Transverse colon (tissue), 4 donors: ENCODE results near the gene CACNA1I. TPM values are rescaled to one million over a fixed set of nuclear protein-coding genes. Genes with fewer than 3 reads are reported as not detected.
A peak's percentile ranks its signal among the peaks of the same experiment; 100 is the strongest.

ENCODE experiments used
- DNase-seq: peaks from one replicate; pipeline ENCODE4 v3.0.0-alpha.2; 2019
- H3K27ac ChIP-seq, 4 donors: fragments of 200-600 bp; sonication (generic); 2 replicates each; pipeline ENCODE4 v1.5.1; 2016 to 2018; ENCODE audit warnings: inconsistent platforms in 4 of 4
- H3K27me3 ChIP-seq: fragments of 200-600 bp; sonication (generic); 2 replicates; pipeline ENCODE4 v1.5.1; 2017; ENCODE audit warnings: inconsistent platforms
- H3K36me3 ChIP-seq, 4 donors: fragments of 200-600 bp; sonication (generic); 2 replicates each; pipeline ENCODE4 v1.5.1; 2017 to 2019; ENCODE audit warnings: inconsistent platforms in 4 of 4
- H3K4me1 ChIP-seq, 4 donors: fragments of 200-600 bp; sonication (generic); 2 replicates each; pipeline ENCODE4 v1.5.1; 2017 to 2020; ENCODE audit warnings: inconsistent platforms in 4 of 4
- H3K4me3 ChIP-seq, 4 donors: fragments of 200-600 bp; sonication (generic); 1 replicate in 1 of 4; 2 replicates in 3 of 4; pipeline versions ENCODE4 v1.5.1 to v1.6.1; 2017 to 2019; ENCODE audit warnings: inconsistent platforms in 4 of 4
- H3K9me3 ChIP-seq, 2 donors: fragments of 200-600 bp; sonication (generic); 2 replicates each; pipeline ENCODE4 v1.5.1; 2017 to 2019; ENCODE audit warnings: inconsistent platforms in 2 of 2
- CTCF ChIP-seq, 5 experiments: fragments of 200-600 bp in 3 of 5; fragments of 450-650 bp in 2 of 5; sonication (generic) in 3 of 5; IDR thresholded peaks; 1 replicate in 2 of 5; 2 replicates in 3 of 5; pipeline ENCODE4 v1.5.1; 2016 to 2017; ENCODE audit warnings: antibody characterized with exemption in 5 of 5, inconsistent platforms in 3 of 5, mild to moderate bottlenecking in 2 of 5, moderate library complexity in 1 of 5
- EP300 ChIP-seq: sonication (generic); formaldehyde crosslinking; IDR thresholded peaks from one replicate; pipeline ENCODE4 v1.6.1; 2017; ENCODE audit warnings: antibody characterized with exemption, low read depth
- POLR2A ChIP-seq: fragments of 450-650 bp; IDR thresholded peaks from one replicate; pipeline ENCODE4 v1.6.1; 2016; ENCODE audit warnings: antibody characterized with exemption, mild to moderate bottlenecking, moderate library complexity
- POLR2AphosphoS5 ChIP-seq, 3 donors: sonication (generic); formaldehyde crosslinking; IDR thresholded peaks; one replicate each; pipeline ENCODE4 v1.6.1; 2016; ENCODE audit warnings: antibody characterized with exemption in 3 of 3
- WGBS, 2 donors: methylation state at CpG; one replicate each; pipeline ENCODE4 v1.1.5; 2018; ENCODE audit warnings: low coverage in 1 of 2; 5-methylcytosine and 5-hydroxymethylcytosine counted together
- in situ Hi-C, 4 donors: fragments of 200-750 bp; cut with MboI; loops; one replicate each; pipeline versions ENCODE4 v1.15.0 to v1.15.1; 2017; ENCODE audit warnings: low sequenced_read_pairs in 3 of 4, low pct_ligation_motif_present in 1 of 4, low pct_unique_long_range_greater_than_20kb in 1 of 4
- intact Hi-C: fragments of 100-400 bp; cut with DNase I; formaldehyde crosslinking; loops from one replicate; pipeline ENCODE4 v1.15.1; 2023; ENCODE audit warnings: low total_unique reads
- total RNA-seq, 4 donors: library from RNA; depleted of rRNA; stranded (reverse); fragments of >200 nt; gene quantifications; one replicate each; pipeline ENCODE4 v1.1.0, GENCODE V29; 2016

Gene CACNA1I
- total RNA-seq, 4 donors from 2014 or later: 0.14 to 1.1 (median 0.66) TPM

- Histone ChIP-seq H3K4me1 (peaks cover 4 to 7% (median 5%) of the 10 kb centered on the region in 4 donors), H3K36me3 (no peaks in the 10 kb centered on the region), H3K9me3 (no peaks in the 10 kb centered on the region), H3K4me3 (no peak overlapping the region), H3K27ac (no peak overlapping the region), H3K27me3 (peaks cover 37% of the 10 kb centered on the region)
- TF ChIP-seq POLR2AphosphoS5 (IDR thresholded peaks at IDR 0.05): no peak
- no peak for TF ChIP-seq CTCF (IDR thresholded peaks at IDR 0.05)
- no peak for TF ChIP-seq POLR2A
- no peak for TF ChIP-seq EP300
- in situ Hi-C loops (no loop called here), intact Hi-C loops (no loop called here)
- 62 to 73% methylated on average over 5 to 9 of the region's 9 CpGs for WGBS, 2 donors
- DNase-seq: no peak
These were observed 7.6 kb upstream of the CACNA1I start for GRCh38 chr22:39562839-39563489.

- H3K4me1 ChIP-seq: no peaks in the 10 kb centered on the region
- no peak for DNase-seq
- intact Hi-C loops: no loop called here
- no peaks in the 10 kb centered on the region for H3K9me3 ChIP-seq
- H3K4me3 ChIP-seq: no peak overlapping the region
- no peak for TF ChIP-seq EP300
- no peak for TF ChIP-seq POLR2A
- no peak for TF ChIP-seq CTCF (IDR thresholded peaks at IDR 0.05)
- TF ChIP-seq POLR2AphosphoS5 (IDR thresholded peaks at IDR 0.05): no peak
- H3K36me3 ChIP-seq: no peaks in the 10 kb centered on the region
- no peak overlapping the region for H3K27ac ChIP-seq
- 86% methylated on average over 7 of the region's 7 CpGs; no CpG with 5 or more reads in 1 of the 2 donors for WGBS, 2 donors
- peaks cover 29% of the 10 kb centered on the region for H3K27me3 ChIP-seq
- in situ Hi-C loops: no loop called here
These were observed 6.8 kb upstream of the CACNA1I start for GRCh38 chr22:39563571-39564428.

GRCh38 chr22:39565414-39565944 is 5.1 kb upstream of the CACNA1I start:
- intact Hi-C loops: no loop called here
- Histone ChIP-seq H3K9me3 (no peaks in the 10 kb centered on the region), H3K27me3 (peaks cover 12% of the 10 kb centered on the region), H3K4me1 (no peaks in the 10 kb centered on the region), H3K4me3 (no peak overlapping the region), H3K36me3 (no peaks in the 10 kb centered on the region), H3K27ac (no peak overlapping the region)
- in situ Hi-C loops: no loop called here
- TF ChIP-seq EP300 (no peak), POLR2A (no peak), CTCF (IDR thresholded peaks at IDR 0.05) (no peak), POLR2AphosphoS5 (IDR thresholded peaks at IDR 0.05) (no peak)
- WGBS, 2 donors: 93 to 96% methylated on average over 4 to 5 of the region's 5 CpGs
- DNase-seq: no peak

GRCh38 chr22:39567135-39567946 is 3.2 kb upstream of the CACNA1I start:
- no peaks in the 10 kb centered on the region for H3K9me3 ChIP-seq
- TF ChIP-seq POLR2AphosphoS5 (IDR thresholded peaks at IDR 0.05) (no peak), CTCF (IDR thresholded peaks at IDR 0.05) (no peak), POLR2A (no peak), EP300 (no peak)
- H3K27ac ChIP-seq: no peak overlapping the region
- H3K36me3 ChIP-seq: no peaks in the 10 kb centered on the region
- whole genome bisulfite sequencing, 2 donors: 56 to 89% methylated on average over 2 to 14 of the region's 14 CpGs
- peaks cover 6% of the 10 kb centered on the region for H3K27me3 ChIP-seq
- DNase-seq: peak; percentile 19
- intact Hi-C loops: no loop called here
- no peak overlapping the region for H3K4me3 ChIP-seq
- in situ Hi-C loops: no loop called here
- no peaks in the 10 kb centered on the region for H3K4me1 ChIP-seq
